ENCODE data around the gene DACH2. TPM values are rescaled to one million over a fixed set of nuclear protein-coding genes. Genes with fewer than 3 reads are reported as not detected.

Gene DACH2
- total RNA-seq, 2 experiments from 2014 or later: not detected

- H3K27me3 ChIP-seq (ENCODE audit: control insufficient read depth in 1 of 2, insufficient read depth in 2 of 2, low read length in 2 of 2): no peaks in the 10 kb centered on the region
- intact Hi-C loops (cut with DNase I, micrococcal nuclease): no loop called here
- no peaks in the 10 kb centered on the region for H3K4me1 Mint-ChIP-seq (ENCODE audit: low read depth)
- no peak for DNase-seq
- CTCF ChIA-PET: no interaction called here
- TF ChIP-seq CTCF (IDR thresholded peaks at IDR 0.05): no peak
- H3K4me3 ChIP-seq (ENCODE audit: low read length): no peak overlapping the region
- POLR2A ChIA-PET: no interaction called here
- no peaks in the 10 kb centered on the region for H3K36me3 ChIP-seq (ENCODE audit: insufficient read depth, low read length)
- peaks cover 5% of the 10 kb centered on the region for H3K9me3 Mint-ChIP-seq
- no peak overlapping the region for H3K27ac Mint-ChIP-seq
- H3K36me3 Mint-ChIP-seq (ENCODE audit: low read depth): no peaks in the 10 kb centered on the region
- H3K9me3 ChIP-seq (ENCODE audit: control insufficient read depth in 1 of 2, insufficient read depth in 1 of 2, low read length in 2 of 2): peaks cover 0 to 6% of the 10 kb centered on the region in 2 experiments
- no peaks in the 10 kb centered on the region for H3K4me1 ChIP-seq (ENCODE audit: insufficient read depth, low read length)
- no peak overlapping the region for H3K27ac ChIP-seq (ENCODE audit: low read depth in 1 of 2, low read length in 2 of 2)
- H3K27me3 Mint-ChIP-seq: no peaks in the 10 kb centered on the region
- ATAC-seq (ENCODE audit: poor library complexity): no peak
- H3K4me3 Mint-ChIP-seq: no peak overlapping the region
Measured at GRCh38 chrX:86809651-86810050, 661.4 kb downstream of the DACH2 start.

GRCh38 chrX:86829786-86830185 lies 681.5 kb downstream of the DACH2 start:
- Histone ChIP-seq H3K27ac (ENCODE audit: low read depth in 1 of 2, low read length in 2 of 2) (no peak overlapping the region), H3K4me1 (ENCODE audit: insufficient read depth, low read length) (no peaks in the 10 kb centered on the region), H3K4me3 (ENCODE audit: low read length) (no peak overlapping the region), H3K36me3 (ENCODE audit: insufficient read depth, low read length) (no peaks in the 10 kb centered on the region), H3K9me3 (ENCODE audit: control insufficient read depth in 1 of 2, insufficient read depth in 1 of 2, low read length in 2 of 2) (no peaks in the 10 kb centered on the region), H3K27me3 (ENCODE audit: control insufficient read depth in 1 of 2, insufficient read depth in 2 of 2, low read length in 2 of 2) (no peaks in the 10 kb centered on the region)
- intact Hi-C loops (cut with DNase I, micrococcal nuclease): no loop called here
- Mint-ChIP-seq H3K4me1 (ENCODE audit: low read depth) (no peaks in the 10 kb centered on the region), H3K36me3 (ENCODE audit: low read depth) (no peaks in the 10 kb centered on the region), H3K4me3 (no peak overlapping the region), H3K27me3 (no peaks in the 10 kb centered on the region), H3K9me3 (no peaks in the 10 kb centered on the region), H3K27ac (no peak overlapping the region)
- DNase-seq (no peak), ATAC-seq (ENCODE audit: poor library complexity) (no peak)
- CTCF ChIA-PET: no interaction called here
- POLR2A ChIA-PET: no interaction called here
- no peak for TF ChIP-seq CTCF (IDR thresholded peaks at IDR 0.05)

GRCh38 chrX:86830685-86831084 lies 682.4 kb downstream of the DACH2 start:
- ChIA-PET POLR2A (no interaction called here), CTCF (no interaction called here)
- H3K27ac ChIP-seq (ENCODE audit: low read depth in 1 of 2, low read length in 2 of 2): no peak overlapping the region
- H3K36me3 ChIP-seq (ENCODE audit: insufficient read depth, low read length): no peaks in the 10 kb centered on the region
- ATAC-seq (ENCODE audit: poor library complexity) (no peak), DNase-seq (no peak)
- no peaks in the 10 kb centered on the region for H3K4me1 ChIP-seq (ENCODE audit: insufficient read depth, low read length)
- H3K9me3 ChIP-seq (ENCODE audit: control insufficient read depth in 1 of 2, insufficient read depth in 1 of 2, low read length in 2 of 2): no peaks in the 10 kb centered on the region
- Mint-ChIP-seq H3K4me1 (ENCODE audit: low read depth) (no peaks in the 10 kb centered on the region), H3K27me3 (no peaks in the 10 kb centered on the region), H3K36me3 (ENCODE audit: low read depth) (no peaks in the 10 kb centered on the region), H3K9me3 (no peaks in the 10 kb centered on the region), H3K4me3 (no peak overlapping the region), H3K27ac (no peak overlapping the region)
- H3K4me3 ChIP-seq (ENCODE audit: low read length): no peak overlapping the region
- intact Hi-C loops (cut with DNase I, micrococcal nuclease): no loop called here
- no peaks in the 10 kb centered on the region for H3K27me3 ChIP-seq (ENCODE audit: control insufficient read depth in 1 of 2, insufficient read depth in 2 of 2, low read length in 2 of 2)
- TF ChIP-seq CTCF (IDR thresholded peaks at IDR 0.05): no peak
